Neural cell (in vitro differentiated cells): Measurements from ENCODE around the gene ADAMTS2. TPM values are rescaled to one million over a fixed set of nuclear protein-coding genes. Genes with fewer than 3 reads are reported as not detected.

Source experiments
- H2AFZ ChIP-seq: fragments of 200-600, 300-800 bp; sonication (generic), shearing (Covaris generic); 2 replicates; pipeline ENCODE4 v1.6.0; 2014; ENCODE audit warnings: low read depth, mild to moderate bottlenecking, antibody characterized with exemption, low read length, moderate library complexity
- H3F3A ChIP-seq: fragments of 200-600 bp; shearing (Covaris generic); 2 replicates; pipeline ENCODE4 v1.6.1; 2016; ENCODE audit warnings: mild to moderate bottlenecking, moderate library complexity, mixed read lengths, antibody characterized with exemption, low read length; ENCODE audit not compliant: insufficient read depth, poor library complexity, severe bottlenecking
- H3K27ac ChIP-seq: fragments of 200-600, 300-800 bp; sonication (generic), shearing (Covaris generic); 2 replicates; pipeline ENCODE4 v1.5.1; 2014; ENCODE audit warnings: mild to moderate bottlenecking, low read length, moderate library complexity
- H3K27me3 ChIP-seq: fragments of 300-800, 200-600 bp; sonication (generic), shearing (Covaris generic); 2 replicates; pipeline ENCODE4 v1.6.0; 2014; ENCODE audit warnings: mild to moderate bottlenecking, low read depth, low read length, moderate library complexity; ENCODE audit not compliant: insufficient read depth
- H3K36me3 ChIP-seq: fragments of 300-800, 200-600 bp; sonication (generic), shearing (Covaris generic); 2 replicates; pipeline ENCODE4 v1.5.1; 2014; ENCODE audit warnings: mild to moderate bottlenecking, antibody characterized with exemption, low read length, moderate library complexity; ENCODE audit not compliant: insufficient read depth
- H3K4me2 ChIP-seq: fragments of 300-800, 200-600 bp; sonication (generic), shearing (Covaris generic); 2 replicates; pipeline ENCODE4 v1.6.0; 2014; ENCODE audit warnings: mild to moderate bottlenecking, low read length
- H3K4me3 ChIP-seq: fragments of 300-800, 200-600 bp; sonication (generic), shearing (Covaris generic); 2 replicates; pipeline ENCODE4 v1.5.1; 2014; ENCODE audit warnings: mild to moderate bottlenecking, low read length, moderate library complexity
- H3K79me2 ChIP-seq: fragments of 200-600 bp; shearing (Covaris generic); replicated peaks from 2 replicates; pipeline ENCODE4 v1.6.0; 2014; ENCODE audit warnings: mild to moderate bottlenecking, low read length, moderate library complexity; ENCODE audit not compliant: insufficient read depth
- H3K9ac ChIP-seq: fragments of 300-800, 200-600 bp; sonication (generic), shearing (Covaris generic); 2 replicates; pipeline ENCODE4 v1.6.1; 2016; ENCODE audit warnings: mild to moderate bottlenecking, low read length, mixed read lengths
- H3K9me2 ChIP-seq: fragments of 200-600 bp; shearing (Covaris generic); 2 replicates; pipeline ENCODE4 v1.6.1; 2016; ENCODE audit warnings: mild to moderate bottlenecking, low read length, mixed read lengths; ENCODE audit not compliant: insufficient read depth
- H3K9me3 ChIP-seq: fragments of 200-600, 300-800 bp; sonication (generic), shearing (Covaris generic); 2 replicates; pipeline ENCODE4 v1.6.1; 2016; ENCODE audit warnings: mild to moderate bottlenecking, mixed run types, low read length, moderate library complexity, mixed read lengths
- H4K20me1 ChIP-seq: fragments of 200-600 bp; shearing (Covaris generic); 2 replicates; pipeline ENCODE4 v1.6.1; 2016; ENCODE audit warnings: mild to moderate bottlenecking, mixed run types; ENCODE audit not compliant: insufficient read depth
- EP300 ChIP-seq: fragments of 450-650 bp; conservative IDR thresholded peaks from 2 replicates; pipeline ENCODE4 v1.6.1; 2014; ENCODE audit warnings: antibody characterized with exemption, mild to moderate bottlenecking, moderate library complexity; ENCODE audit not compliant: poor library complexity, severe bottlenecking
- EZH2 ChIP-seq: fragments of 200-600, 300-800 bp; shearing (Covaris generic), sonication (generic); IDR thresholded peaks from 2 replicates; pipeline ENCODE4 v1.6.1; 2014; ENCODE audit warnings: antibody characterized with exemption, low read length, borderline replicate concordance, mild to moderate bottlenecking; ENCODE audit not compliant: insufficient read depth, poor library complexity, severe bottlenecking
- MXI1 ChIP-seq: fragments of 450-650 bp; conservative IDR thresholded peaks from 2 replicates; pipeline ENCODE4 v1.6.1; 2014; ENCODE audit warnings: antibody characterized with exemption, mild to moderate bottlenecking; ENCODE audit not compliant: poor library complexity, severe bottlenecking
- POLR2AphosphoS5 ChIP-seq: IDR thresholded peaks from 2 replicates; pipeline ENCODE4 v1.6.1; 2012
- RAD21 ChIP-seq: fragments of 450-650 bp; conservative IDR thresholded peaks from 2 replicates; pipeline ENCODE4 v1.6.1; 2014; ENCODE audit warnings: antibody characterized with exemption, mild to moderate bottlenecking, moderate library complexity
- SMC3 ChIP-seq: fragments of 450-650 bp; conservative IDR thresholded peaks from 2 replicates; pipeline ENCODE4 v1.6.1; 2014; ENCODE audit warnings: antibody characterized with exemption, mild to moderate bottlenecking, moderate library complexity; ENCODE audit not compliant: poor library complexity
- TAF1 ChIP-seq: IDR thresholded peaks from 2 replicates; pipeline ENCODE4 v1.6.1; 2012; ENCODE audit warnings: low read depth
- polyA plus RNA-seq: library from polyadenylated mRNA; depleted of rRNA; stranded (reverse); fragments of >200 nt; gene quantifications from 2 replicates; pipeline ENCODE4 v1.2.3, GENCODE V29; 2014
- TF ChIP-seq, protein P1 (sequence below): IDR thresholded peaks from 2 replicates; pipeline ENCODE4 v1.6.1; 2012; ENCODE audit warnings: borderline replicate concordance
- TF ChIP-seq, protein P2 (sequence below): fragments of 450-650 bp; IDR thresholded peaks from 2 replicates; pipeline ENCODE4 v1.5.1; 2014; ENCODE audit warnings: antibody characterized with exemption, mild to moderate bottlenecking, moderate library complexity; ENCODE audit not compliant: poor library complexity, severe bottlenecking

Gene ADAMTS2
- polyA plus RNA-seq, 1 donor from 2014 or later = 0.61 TPM

DNA sequence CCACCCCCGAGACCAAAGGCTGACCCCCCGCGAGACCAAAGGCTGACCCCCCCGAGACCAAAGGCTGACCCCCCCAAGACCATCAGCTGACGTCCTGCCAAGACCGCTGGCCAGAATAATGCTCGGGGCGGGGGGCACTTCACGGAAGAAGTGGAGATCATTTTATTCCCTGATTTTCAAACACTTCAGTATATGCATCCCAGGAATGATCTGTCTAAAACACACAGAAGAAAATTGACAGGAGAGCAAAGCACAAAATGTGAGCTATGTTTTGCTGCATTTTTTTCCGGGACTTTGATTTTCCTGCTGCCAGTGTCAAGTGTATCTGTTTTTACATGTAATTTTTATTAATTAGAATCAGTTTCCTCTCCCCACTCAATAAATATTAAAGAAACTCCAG is 67.1 kb downstream of the ADAMTS2 start:
- Histone ChIP-seq H3K4me3 (no peak overlapping the region), H3K79me2 (no peaks in the 10 kb centered on the region), H2AFZ (no peak overlapping the region), H3F3A (no peaks in the 10 kb centered on the region), H3K36me3 (no peaks in the 10 kb centered on the region), H3K27ac (no peak overlapping the region), H3K9me3 (no peaks in the 10 kb centered on the region), H4K20me1 (no peaks in the 10 kb centered on the region), H3K4me2 (no peak overlapping the region), H3K9me2 (no peaks in the 10 kb centered on the region), H3K27me3 (no peaks in the 10 kb centered on the region), H3K9ac (no peak overlapping the region)
- TF ChIP-seq, protein P1, sequence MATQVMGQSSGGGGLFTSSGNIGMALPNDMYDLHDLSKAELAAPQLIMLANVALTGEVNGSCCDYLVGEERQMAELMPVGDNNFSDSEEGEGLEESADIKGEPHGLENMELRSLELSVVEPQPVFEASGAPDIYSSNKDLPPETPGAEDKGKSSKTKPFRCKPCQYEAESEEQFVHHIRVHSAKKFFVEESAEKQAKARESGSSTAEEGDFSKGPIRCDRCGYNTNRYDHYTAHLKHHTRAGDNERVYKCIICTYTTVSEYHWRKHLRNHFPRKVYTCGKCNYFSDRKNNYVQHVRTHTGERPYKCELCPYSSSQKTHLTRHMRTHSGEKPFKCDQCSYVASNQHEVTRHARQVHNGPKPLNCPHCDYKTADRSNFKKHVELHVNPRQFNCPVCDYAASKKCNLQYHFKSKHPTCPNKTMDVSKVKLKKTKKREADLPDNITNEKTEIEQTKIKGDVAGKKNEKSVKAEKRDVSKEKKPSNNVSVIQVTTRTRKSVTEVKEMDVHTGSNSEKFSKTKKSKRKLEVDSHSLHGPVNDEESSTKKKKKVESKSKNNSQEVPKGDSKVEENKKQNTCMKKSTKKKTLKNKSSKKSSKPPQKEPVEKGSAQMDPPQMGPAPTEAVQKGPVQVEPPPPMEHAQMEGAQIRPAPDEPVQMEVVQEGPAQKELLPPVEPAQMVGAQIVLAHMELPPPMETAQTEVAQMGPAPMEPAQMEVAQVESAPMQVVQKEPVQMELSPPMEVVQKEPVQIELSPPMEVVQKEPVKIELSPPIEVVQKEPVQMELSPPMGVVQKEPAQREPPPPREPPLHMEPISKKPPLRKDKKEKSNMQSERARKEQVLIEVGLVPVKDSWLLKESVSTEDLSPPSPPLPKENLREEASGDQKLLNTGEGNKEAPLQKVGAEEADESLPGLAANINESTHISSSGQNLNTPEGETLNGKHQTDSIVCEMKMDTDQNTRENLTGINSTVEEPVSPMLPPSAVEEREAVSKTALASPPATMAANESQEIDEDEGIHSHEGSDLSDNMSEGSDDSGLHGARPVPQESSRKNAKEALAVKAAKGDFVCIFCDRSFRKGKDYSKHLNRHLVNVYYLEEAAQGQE = no peak
- no peak for TF ChIP-seq EZH2
- no peak for TF ChIP-seq POLR2AphosphoS5
- TF ChIP-seq, protein P2, sequence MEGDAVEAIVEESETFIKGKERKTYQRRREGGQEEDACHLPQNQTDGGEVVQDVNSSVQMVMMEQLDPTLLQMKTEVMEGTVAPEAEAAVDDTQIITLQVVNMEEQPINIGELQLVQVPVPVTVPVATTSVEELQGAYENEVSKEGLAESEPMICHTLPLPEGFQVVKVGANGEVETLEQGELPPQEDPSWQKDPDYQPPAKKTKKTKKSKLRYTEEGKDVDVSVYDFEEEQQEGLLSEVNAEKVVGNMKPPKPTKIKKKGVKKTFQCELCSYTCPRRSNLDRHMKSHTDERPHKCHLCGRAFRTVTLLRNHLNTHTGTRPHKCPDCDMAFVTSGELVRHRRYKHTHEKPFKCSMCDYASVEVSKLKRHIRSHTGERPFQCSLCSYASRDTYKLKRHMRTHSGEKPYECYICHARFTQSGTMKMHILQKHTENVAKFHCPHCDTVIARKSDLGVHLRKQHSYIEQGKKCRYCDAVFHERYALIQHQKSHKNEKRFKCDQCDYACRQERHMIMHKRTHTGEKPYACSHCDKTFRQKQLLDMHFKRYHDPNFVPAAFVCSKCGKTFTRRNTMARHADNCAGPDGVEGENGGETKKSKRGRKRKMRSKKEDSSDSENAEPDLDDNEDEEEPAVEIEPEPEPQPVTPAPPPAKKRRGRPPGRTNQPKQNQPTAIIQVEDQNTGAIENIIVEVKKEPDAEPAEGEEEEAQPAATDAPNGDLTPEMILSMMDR = no peak
- no peak for TF ChIP-seq RAD21
- no peak for TF ChIP-seq SMC3
- TF ChIP-seq EP300 = no peak

DNA sequence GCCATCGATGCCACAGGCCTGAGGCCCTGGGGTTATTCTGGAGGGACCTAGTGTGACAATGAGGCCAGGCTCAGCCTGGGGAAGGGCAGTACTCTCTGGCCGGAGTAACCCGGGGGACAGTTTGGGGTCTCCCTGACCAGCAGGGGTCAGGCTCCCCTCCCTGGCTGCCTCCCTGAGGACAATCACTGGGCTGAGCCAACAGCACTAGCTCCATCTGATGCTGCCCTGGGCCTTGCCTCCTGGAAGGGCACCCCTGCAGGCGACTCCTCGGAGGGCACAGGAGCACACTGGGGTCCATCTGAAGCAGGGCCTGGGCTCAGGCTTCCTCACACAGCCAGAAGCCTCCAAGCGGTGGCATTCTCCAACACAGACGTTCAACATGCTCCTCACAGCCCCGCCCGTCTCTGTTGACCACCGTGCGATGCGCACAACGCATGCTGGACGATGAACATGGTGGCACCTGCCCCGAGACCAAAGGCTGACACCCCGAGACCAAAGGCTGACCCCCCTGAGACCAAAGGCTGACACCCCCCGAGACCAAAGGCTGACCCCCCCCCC is 68.3 kb downstream of the ADAMTS2 start:
- no peaks in the 10 kb centered on the region for H4K20me1 ChIP-seq
- H3K27ac ChIP-seq = no peak overlapping the region
- no peaks in the 10 kb centered on the region for H3K9me2 ChIP-seq
- H3K27me3 ChIP-seq = no peaks in the 10 kb centered on the region
- no peak overlapping the region for H3K4me2 ChIP-seq
- no peaks in the 10 kb centered on the region for H3F3A ChIP-seq
- TF ChIP-seq EZH2 (no peak), POLR2AphosphoS5 (no peak), MXI1 (no peak), TAF1 (no peak), SMC3 (no peak), RAD21 (no peak), EP300 (no peak)
- TF ChIP-seq, protein P1 = no peak
- TF ChIP-seq, protein P2 = no peak
- H3K36me3 ChIP-seq = no peaks in the 10 kb centered on the region
- H3K9ac ChIP-seq = no peak overlapping the region
- no peaks in the 10 kb centered on the region for H3K9me3 ChIP-seq
- no peaks in the 10 kb centered on the region for H3K79me2 ChIP-seq
- no peak overlapping the region for H2AFZ ChIP-seq
- no peak overlapping the region for H3K4me3 ChIP-seq
